CD4-positive, alpha-beta T cell (primary cell): ENCODE data around the gene PRKAG1. TPM values are rescaled to one million over a fixed set of nuclear protein-coding genes. Genes with fewer than 3 reads are reported as not detected.

ENCODE experiments used
- ATAC-seq: fragments of 200-7000 bp; cut with Tn5 transposase; one replicate; pipeline ENCODE4 v1.10.0; 2022; ENCODE audit warnings: mild to moderate bottlenecking; ENCODE audit not compliant: poor library complexity
- CTCF ChIA-PET: fragments of 350-600 bp; sonication (Branson Sonifier 250); formaldehyde crosslinking; loops from one replicate; lab custom pipeline; 2021; ENCODE audit warnings: antibody characterized with exemption, inconsistent platforms; lab: Charles Lee
- POLR2A ChIA-PET: fragments of 350-600 bp; sonication (Branson Sonifier 250); formaldehyde crosslinking; loops from one replicate; lab custom pipeline; 2021; ENCODE audit warnings: antibody characterized with exemption, inconsistent platforms; lab: Charles Lee
- DNase-seq, 14 experiments: peaks; one replicate each; pipeline ENCODE4 v3.0.0-alpha.2; 2013 to 2020; ENCODE audit warnings: mixed read lengths in 2 of 14
- H3K27ac ChIP-seq, 2 donors: one replicate each; pipeline versions ENCODE4 v1.5.1 to v1.7.0; 2013; ENCODE audit warnings: low read length in 2 of 2, low read depth in 1 of 2, mild to moderate bottlenecking in 1 of 2
- H3K27me3 ChIP-seq, 2 experiments: 1 replicate in 1 of 2; 2 replicates in 1 of 2; pipeline versions ENCODE4 v1.6.1 to v1.7.0; 2013; ENCODE audit warnings: low read length in 2 of 2, control low read depth in 1 of 2, mild to moderate bottlenecking in 1 of 2, moderate library complexity in 1 of 2; ENCODE audit not compliant: insufficient read depth in 2 of 2, control insufficient read depth in 1 of 2
- H3K36me3 ChIP-seq: one replicate; pipeline ENCODE4 v1.6.1; 2013; ENCODE audit warnings: low read length, control low read depth; ENCODE audit not compliant: insufficient read depth
- H3K4me1 ChIP-seq: one replicate; pipeline ENCODE4 v1.6.1; 2013; ENCODE audit warnings: low read length, control low read depth; ENCODE audit not compliant: insufficient read depth
- H3K4me3 ChIP-seq: one replicate; pipeline ENCODE4 v1.5.1; 2013; ENCODE audit warnings: mild to moderate bottlenecking, low read length, moderate library complexity
- H3K9me3 ChIP-seq, 2 experiments: 1 replicate in 1 of 2; 2 replicates in 1 of 2; pipeline versions ENCODE4 v1.6.1 to v1.7.0; 2013; ENCODE audit warnings: low read length in 2 of 2, mild to moderate bottlenecking in 2 of 2, control low read depth in 1 of 2, moderate library complexity in 1 of 2; ENCODE audit not compliant: control insufficient read depth in 1 of 2, insufficient read depth in 1 of 2
- H3K27ac Mint-ChIP-seq: one replicate; pipeline ENCODE4 v1.8.0; 2020; ENCODE audit warnings: mixed read lengths
- H3K27me3 Mint-ChIP-seq: one replicate; pipeline ENCODE4 v1.8.0; 2021; ENCODE audit warnings: mixed read lengths
- H3K36me3 Mint-ChIP-seq: one replicate; pipeline ENCODE4 v1.8.0; 2021; ENCODE audit warnings: low read depth, mixed read lengths
- H3K4me1 Mint-ChIP-seq: one replicate; pipeline ENCODE4 v1.8.0; 2021; ENCODE audit warnings: low read depth, mixed read lengths
- H3K4me3 Mint-ChIP-seq: one replicate; pipeline ENCODE4 v1.8.0; 2020; ENCODE audit warnings: mild to moderate bottlenecking, mixed read lengths
- H3K9me3 Mint-ChIP-seq: one replicate; pipeline ENCODE4 v1.8.0; 2020; ENCODE audit warnings: mixed read lengths
- CTCF ChIP-seq: fragments of 200-600 bp; IDR thresholded peaks from one replicate; pipeline ENCODE4 v1.8.0; 2022; ENCODE audit warnings: antibody characterized with exemption, mild to moderate bottlenecking
- intact Hi-C, 2 experiments: fragments of 100-400 bp; cut with DNase I in 1 of 2; cut with micrococcal nuclease in 1 of 2; formaldehyde crosslinking; loops; one replicate each; pipeline versions ENCODE4 v1.15.1 to v1.9.0; 2023 to 2025; cut with DNase I, micrococcal nuclease
- total RNA-seq, 174 experiments: library from RNA in 2 of 174; stranded (reverse) in 2 of 174; gene quantifications; one replicate each; pipeline ENCODE4 v1.2.3 and lab custom pipeline; 2021 to 2026

Gene PRKAG1
- total RNA-seq, 2 experiments from 2014 or later, result 34.6 to 38.2 TPM

GRCh38 chr12:48994224-48995085, 24.1 kb downstream of the PRKAG1 start:
- H3K27ac ChIP-seq, result no peak overlapping the region
- TF ChIP-seq CTCF, result no peak
- no peak overlapping the region for H3K4me3 ChIP-seq
- intact Hi-C loops, result loop anchor here in 1 of 2 experiments (5.0 kb wide), 1 partner anchor 92 kb away; a partner anchor contains a TSS
- ChIA-PET CTCF (interaction anchor here (1.0 to 1.7 kb wide), 4 partner anchors 10 to 49 kb away, joined by 3 to 4 read pairs (median 4); partner anchors contain the start of gene WNT1), POLR2A (no interaction called here)
- peaks cover 0 to 9% of the 10 kb centered on the region in 2 experiments for H3K9me3 ChIP-seq
- peaks cover 69% of the 10 kb centered on the region for H3K27me3 Mint-ChIP-seq
- no peaks in the 10 kb centered on the region for H3K9me3 Mint-ChIP-seq
- H3K4me1 Mint-ChIP-seq, result peaks cover 35% of the 10 kb centered on the region
- H3K36me3 Mint-ChIP-seq, result peaks cover 3% of the 10 kb centered on the region
- DNase-seq (peak in 1 of 14 experiments; percentile 27), ATAC-seq (no peak)
- peaks cover 45 to 48% of the 10 kb centered on the region in 2 experiments for H3K27me3 ChIP-seq
- peaks cover 38% of the 10 kb centered on the region for H3K4me1 ChIP-seq
- H3K4me3 Mint-ChIP-seq, result no peak overlapping the region
- no peaks in the 10 kb centered on the region for H3K36me3 ChIP-seq
- H3K27ac Mint-ChIP-seq, result no peak overlapping the region

DNA sequence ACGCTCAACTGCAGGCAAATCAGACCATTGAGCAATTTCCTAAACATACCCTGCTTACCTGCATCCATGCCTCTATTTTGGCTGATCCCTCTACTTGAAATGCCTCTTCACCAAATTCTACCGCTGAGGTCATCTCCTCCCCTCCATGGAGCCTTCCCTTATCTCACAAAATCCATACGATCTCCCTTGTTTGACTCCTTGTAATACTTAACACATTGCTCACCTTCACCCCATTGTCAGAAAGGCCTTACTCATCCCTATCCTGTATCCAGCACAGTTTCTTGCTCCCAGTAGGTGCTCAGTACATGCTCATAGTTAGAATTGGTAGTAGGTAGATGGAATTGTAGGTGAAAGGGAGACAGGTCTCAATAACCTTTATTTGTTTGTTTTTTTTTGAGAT, 24.8 kb downstream of the PRKAG1 start:
- peaks cover 0 to 7% of the 10 kb centered on the region in 2 experiments for H3K9me3 ChIP-seq
- H3K4me3 ChIP-seq, result no peak overlapping the region
- DNase-seq (no peak), ATAC-seq (no peak)
- H3K27me3 ChIP-seq, result peaks cover 40 to 50% of the 10 kb centered on the region in 2 experiments
- no peaks in the 10 kb centered on the region for H3K36me3 Mint-ChIP-seq
- peaks cover 31% of the 10 kb centered on the region for H3K4me1 ChIP-seq
- no peaks in the 10 kb centered on the region for H3K9me3 Mint-ChIP-seq
- H3K27me3 Mint-ChIP-seq, result peaks cover 69% of the 10 kb centered on the region
- H3K4me1 Mint-ChIP-seq, result peaks cover 30% of the 10 kb centered on the region
- POLR2A ChIA-PET, result interaction anchor here (1.5 kb wide), 1 partner anchor 12 kb away, joined by 5 read pairs; no protein-coding TSS in a partner anchor
- no peak for TF ChIP-seq CTCF
- H3K27ac Mint-ChIP-seq, result no peak overlapping the region
- no peaks in the 10 kb centered on the region for H3K36me3 ChIP-seq
- CTCF ChIA-PET, result interaction anchor here (0.6 to 2.2 kb wide), 5 partner anchors 10 to 56 kb away, joined by 3 to 16 read pairs (median 5); partner anchors contain the start of gene WNT1
- intact Hi-C loops, result no loop called here
- no peak overlapping the region for H3K27ac ChIP-seq
- no peak overlapping the region for H3K4me3 Mint-ChIP-seq

- H3K4me3 ChIP-seq, result no peak overlapping the region
- ChIA-PET POLR2A (no interaction called here), CTCF (interaction anchor here (0.7 to 2.2 kb wide), 3 partner anchors 11 to 102 kb away, joined by 4 to 7 read pairs (median 4); no protein-coding TSS in a partner anchor)
- H3K27me3 ChIP-seq, result peaks cover 23 to 40% of the 10 kb centered on the region in 2 experiments
- Mint-ChIP-seq H3K4me3 (no peak overlapping the region), H3K27me3 (peaks cover 68% of the 10 kb centered on the region), H3K9me3 (no peaks in the 10 kb centered on the region), H3K27ac (no peak overlapping the region), H3K36me3 (no peaks in the 10 kb centered on the region), H3K4me1 (peaks cover 19% of the 10 kb centered on the region)
- ATAC-seq (no peak), DNase-seq (no peak)
- H3K36me3 ChIP-seq, result no peaks in the 10 kb centered on the region
- intact Hi-C loops, result no loop called here
- H3K4me1 ChIP-seq, result peaks cover 15% of the 10 kb centered on the region
- no peak for TF ChIP-seq CTCF
- H3K9me3 ChIP-seq, result no peaks in the 10 kb centered on the region
- H3K27ac ChIP-seq, result no peak overlapping the region
Measured at GRCh38 chr12:48991247-48992050, 27.1 kb downstream of the PRKAG1 start.
